ENCODE results near the gene ATOH8.

ATOH8 gene

GRCh38 chr2:85802354-85803103 is 48.7 kb downstream of the ATOH8 start:
- no peak for DNase-seq (ENCODE audit: low spot score)

- DNase-seq (ENCODE audit: low spot score) = no peak
Observed at GRCh38 chr2:85803704-85804425, 50.1 kb downstream of the ATOH8 start.

- DNase-seq (ENCODE audit: low spot score) = peak; percentile 48
Observed at GRCh38 chr2:85804583-85804982, 50.8 kb downstream of the ATOH8 start.

GRCh38 chr2:85806358-85807118 is 52.7 kb downstream of the ATOH8 start:
- DNase-seq (ENCODE audit: low spot score) = no peak

GRCh38 chr2:85807756-85808155 is 54.0 kb downstream of the ATOH8 start:
- DNase-seq (ENCODE audit: low spot score) = no peak

- no peak for DNase-seq (ENCODE audit: low spot score)
Observed at GRCh38 chr2:85810371-85811179, 56.8 kb downstream of the ATOH8 start.

GRCh38 chr2:85811180-85812093 is 57.6 kb downstream of the ATOH8 start:
- DNase-seq (ENCODE audit: low spot score) = peak; percentile 61

GRCh38 chr2:85812094-85812735 is 58.4 kb downstream of the ATOH8 start:
- DNase-seq (ENCODE audit: low spot score) = no peak

GRCh38 chr2:85813211-85813981 is 59.6 kb downstream of the ATOH8 start:
- DNase-seq (ENCODE audit: low spot score) = no peak

GRCh38 chr2:85813982-85814801 is 60.4 kb downstream of the ATOH8 start:
- peak; percentile 91 for DNase-seq (ENCODE audit: low spot score)

GRCh38 chr2:85814802-85815550 is 61.2 kb downstream of the ATOH8 start:
- DNase-seq (ENCODE audit: low spot score) = no peak

- no peak for DNase-seq (ENCODE audit: low spot score)
Observed at GRCh38 chr2:85819811-85820510, 66.2 kb downstream of the ATOH8 start.

GRCh38 chr2:85822766-85823165 is 69.0 kb downstream of the ATOH8 start:
- DNase-seq (ENCODE audit: low spot score) = no peak

- no peak for DNase-seq (ENCODE audit: low spot score)
Observed at GRCh38 chr2:85823951-85824350, 70.2 kb downstream of the ATOH8 start.

- peak; percentile 80 for DNase-seq (ENCODE audit: low spot score)
Observed at GRCh38 chr2:85826990-85827878, 73.4 kb downstream of the ATOH8 start.

GRCh38 chr2:85827879-85828569 is 74.2 kb downstream of the ATOH8 start:
- no peak for DNase-seq (ENCODE audit: low spot score)

All from AG08395 (cell line).